IMR-90 (cell line): ENCODE data around the gene PHF5A. TPM values are rescaled to one million over a fixed set of nuclear protein-coding genes. Genes with fewer than 3 reads are reported as not detected.

Experiments
- ATAC-seq: fragments of 200-7000 bp; cut with Tn5 transposase; 2 replicates; pipeline ENCODE4 v1.9.1; 2020; ENCODE audit warnings: low read depth, mild to moderate bottlenecking, moderate library complexity
- BruUV-seq: library from RNA; stranded (reverse); fragments of 400-500 nt; replicated peaks from 2 replicates; lab custom pipeline; 2021; lab: Mats Ljungman, UMichigan
- CTCF ChIA-PET: fragments of 300-600 bp; formaldehyde crosslinking; extraction: SDS; loops from one replicate; lab custom pipeline; 2021; ENCODE audit warnings: antibody characterized with exemption; lab: Yijun Ruan, JAX
- POLR2A ChIA-PET: fragments of 300-600 bp; sonication (Branson Sonifier 250); formaldehyde crosslinking; loops from one replicate; lab custom pipeline; 2022; ENCODE audit warnings: antibody characterized with exemption; ENCODE audit not compliant: unreplicated experiment; lab: Charles Lee
- DNase-seq: peaks from one replicate; pipeline ENCODE4 v3.0.0; 2013
- H2AFZ ChIP-seq: replicated peaks from 2 replicates; pipeline ENCODE3; 2013; ENCODE audit warnings: low read length, mild to moderate bottlenecking; ENCODE audit not compliant: poor library complexity
- H2AK5ac ChIP-seq: 2 replicates; pipeline ENCODE4 v1.6.1; 2013; ENCODE audit warnings: low read depth, low read length, inconsistent platforms
- H2AK9ac ChIP-seq: replicated peaks from 2 replicates; pipeline ENCODE3; 2013; ENCODE audit warnings: mild to moderate bottlenecking, low read depth, low read length, moderate library complexity; ENCODE audit not compliant: poor library complexity
- H2BK120ac ChIP-seq: 2 replicates; pipeline ENCODE4 v1.6.1; 2013; ENCODE audit warnings: low read depth, low read length, inconsistent platforms
- H2BK15ac ChIP-seq: 3 replicates; pipeline ENCODE4 v1.6.1; 2013; ENCODE audit warnings: low read depth, low read length, inconsistent platforms
- H2BK20ac ChIP-seq: 2 replicates; pipeline ENCODE4 v1.6.1; 2013; ENCODE audit warnings: low read depth, mild to moderate bottlenecking, inconsistent platforms, low read length, moderate library complexity
- H2BK5ac ChIP-seq: 2 replicates; pipeline ENCODE4 v1.6.1; 2013; ENCODE audit warnings: mild to moderate bottlenecking, low read depth, low read length, inconsistent platforms; ENCODE audit not compliant: poor library complexity, severe bottlenecking
- H3K14ac ChIP-seq: replicated peaks from 2 replicates; pipeline ENCODE4 v1.6.1; 2013; ENCODE audit warnings: low read depth, low read length, inconsistent platforms
- H3K18ac ChIP-seq: 2 replicates; pipeline ENCODE4 v1.6.1; 2013; ENCODE audit warnings: low read depth, low read length, control low read depth
- H3K23ac ChIP-seq: 2 replicates; pipeline ENCODE4 v1.6.1; 2013; ENCODE audit warnings: low read depth, low read length, inconsistent platforms
- H3K27ac ChIP-seq: 2 replicates; pipeline ENCODE4 v1.5.1; 2013; ENCODE audit warnings: mild to moderate bottlenecking, control low read depth, low read length; ENCODE audit not compliant: insufficient read depth
- H3K27me3 ChIP-seq: 2 replicates; pipeline ENCODE4 v1.6.1; 2013; ENCODE audit warnings: low read length; ENCODE audit not compliant: control insufficient read depth, insufficient read depth
- H3K36me3 ChIP-seq: 2 replicates; pipeline ENCODE4 v1.6.1; 2013; ENCODE audit warnings: low read length, mixed read lengths; ENCODE audit not compliant: control insufficient read depth, insufficient read depth
- H3K4ac ChIP-seq: 2 replicates; pipeline ENCODE4 v1.6.1; 2013; ENCODE audit warnings: low read depth, low read length, inconsistent platforms
- H3K4me1 ChIP-seq: 2 replicates; pipeline ENCODE4 v1.6.1; 2013; ENCODE audit warnings: low read length, mixed read lengths; ENCODE audit not compliant: control insufficient read depth, insufficient read depth
- H3K4me2 ChIP-seq: 2 replicates; pipeline ENCODE4 v1.6.1; 2013; ENCODE audit warnings: low read depth, mild to moderate bottlenecking, control low read depth, low read length, moderate library complexity
- H3K4me3 ChIP-seq: 2 replicates; pipeline ENCODE4 v1.5.1; 2013; ENCODE audit warnings: low read depth, mild to moderate bottlenecking, control low read depth, low read length, moderate library complexity; ENCODE audit not compliant: insufficient read depth
- H3K56ac ChIP-seq: 2 replicates; pipeline ENCODE4 v1.6.1; 2013; ENCODE audit warnings: low read length, inconsistent platforms; ENCODE audit not compliant: insufficient read depth; ENCODE audit errors: extremely low read depth
- H3K79me1 ChIP-seq, 2 experiments: 2 replicates each; pipeline ENCODE4 v1.6.1; 2013; ENCODE audit warnings: low read length in 2 of 2, inconsistent platforms in 1 of 2, low read depth in 1 of 2
- H3K9ac ChIP-seq: 2 replicates; pipeline ENCODE4 v1.6.1; 2013; ENCODE audit warnings: low read depth, low read length, control low read depth
- H3K9me1 ChIP-seq: 2 replicates; pipeline ENCODE4 v1.6.1; 2013; ENCODE audit warnings: low read length, inconsistent platforms; ENCODE audit not compliant: insufficient read depth
- H3K9me3 ChIP-seq: 2 replicates; pipeline ENCODE4 v1.6.1; 2013; ENCODE audit warnings: low read length; ENCODE audit not compliant: control insufficient read depth, insufficient read depth
- H4K20me1 ChIP-seq: 2 replicates; pipeline ENCODE4 v1.6.1; 2013; ENCODE audit warnings: low read length, inconsistent platforms; ENCODE audit not compliant: insufficient read depth
- H4K5ac ChIP-seq: 2 replicates; pipeline ENCODE4 v1.6.1; 2013; ENCODE audit warnings: mild to moderate bottlenecking, low read depth, low read length, control low read depth
- H4K8ac ChIP-seq, 2 experiments: 2 replicates each; pipeline ENCODE4 v1.6.1; 2013; ENCODE audit warnings: low read depth in 2 of 2, low read length in 2 of 2, control low read depth in 1 of 2, inconsistent platforms in 1 of 2
- H4K91ac ChIP-seq: 2 replicates; pipeline ENCODE4 v1.6.1; 2013; ENCODE audit warnings: low read depth, low read length, inconsistent platforms; ENCODE audit not compliant: insufficient read depth
- BHLHE40 ChIP-seq: fragments of 150-350 bp; IDR thresholded peaks from 2 replicates; pipeline ENCODE4 v1.6.1; 2016; ENCODE audit warnings: mild to moderate bottlenecking, low read depth, low read length
- CHD1 ChIP-seq: IDR thresholded peaks from 2 replicates; pipeline ENCODE4 v1.6.1; 2012; ENCODE audit warnings: low read depth, low read length, improper control_type of control experiment
- CTCF ChIP-seq: conservative IDR thresholded peaks from 2 replicates; pipeline ENCODE4 v1.5.1; 2012; ENCODE audit warnings: mild to moderate bottlenecking, low read depth, low read length, improper control_type of control experiment
- ELK1 ChIP-seq: fragments of 150-350 bp; IDR thresholded peaks from 2 replicates; pipeline ENCODE4 v1.6.1; 2016; ENCODE audit warnings: low read depth, mild to moderate bottlenecking, low read length, moderate library complexity, borderline replicate concordance
- FOS ChIP-seq: fragments of 150-350 bp; IDR thresholded peaks from 2 replicates; pipeline ENCODE4 v1.6.1; 2016; ENCODE audit warnings: low read depth, low read length
- MAFK ChIP-seq: IDR thresholded peaks from 2 replicates; pipeline ENCODE4 v1.6.1; 2012; ENCODE audit warnings: low read depth, low read length, improper control_type of control experiment
- MXI1 ChIP-seq: IDR thresholded peaks from 2 replicates; pipeline ENCODE4 v1.6.1; 2012; ENCODE audit warnings: low read depth, mild to moderate bottlenecking, low read length, moderate library complexity, borderline replicate concordance
- NFE2L2 ChIP-seq: fragments of 150-350 bp; IDR thresholded peaks from 2 replicates; pipeline ENCODE4 v1.6.1; 2016; ENCODE audit warnings: low read depth, mild to moderate bottlenecking, low read length
- RAD21 ChIP-seq: IDR thresholded peaks from 2 replicates; pipeline ENCODE4 v1.6.1; 2012; ENCODE audit warnings: low read length, improper control_type of control experiment
- RCOR1 ChIP-seq: IDR thresholded peaks from 2 replicates; pipeline ENCODE4 v1.6.1; 2012; ENCODE audit warnings: mild to moderate bottlenecking, low read length, improper control_type of control experiment; ENCODE audit not compliant: insufficient replicate concordance
- RFX5 ChIP-seq: IDR thresholded peaks from 2 replicates; pipeline ENCODE4 v1.8.0; 2012; ENCODE audit warnings: low read depth, mild to moderate bottlenecking, low read length, moderate library complexity
- SMC3 ChIP-seq: fragments of 150-350 bp; IDR thresholded peaks from 2 replicates; pipeline ENCODE4 v1.6.1; 2016; ENCODE audit warnings: low read depth, mild to moderate bottlenecking, antibody characterized with exemption, low read length, moderate library complexity
- WGBS, 2 experiments: methylation state at CpG; one replicate each; pipeline versions ENCODE4 v1.1.5 to v1.1.7; 2013; ENCODE audit warnings: missing lambda C conversion rate in 2 of 2; ENCODE audit not compliant: insufficient read length in 1 of 2; ENCODE audit errors: extremely low coverage in 2 of 2; 5-methylcytosine and 5-hydroxymethylcytosine counted together
- dilution Hi-C: fragments of 300-500 bp; cut with HindIII; formaldehyde crosslinking; loops from one replicate; pipeline ENCODE4 v1.14.3; 2018; ENCODE audit warnings: low sequenced_read_pairs; ENCODE audit not compliant: unreplicated experiment
- in situ Hi-C: fragments of 300-500 bp; cut with MboI; formaldehyde crosslinking; loops from 3 replicates; pipeline ENCODE4 v1.14.3; 2019; ENCODE audit warnings: low sequenced_read_pairs, inconsistent platforms, mixed read lengths
- intact Hi-C: fragments of 100-400 bp; cut with micrococcal nuclease; formaldehyde crosslinking; loops from 2 replicates; pipeline ENCODE4 v1.10.0; 2022
- polyA plus RNA-seq, 3 experiments: library from polyadenylated mRNA; depleted of rRNA; stranded (reverse); fragments of >200 nt; gene quantifications; 2 replicates each; pipeline ENCODE4 v1.2.3, GENCODE V29; 2012; ENCODE audit warnings: low replicate concordance in 1 of 3
- total RNA-seq: library from RNA; depleted of rRNA; stranded (reverse); fragments of >200 nt; gene quantifications from 2 replicates; pipeline ENCODE4 v1.2.3, GENCODE V29; 2012

The PHF5A gene
- total and polyA plus RNA-seq, 2 of the 4 experiments (the other 2 are of a cell fraction), result 50.9 to 54.9 TPM

- peaks cover 29% of the 10 kb centered on the region for H3K9me1 ChIP-seq
- dilution Hi-C loops (no loop called here), in situ Hi-C loops (no loop called here), intact Hi-C loops (no loop called here)
- H3K23ac ChIP-seq, result no peak overlapping the region
- ATAC-seq, result no peak
- H3K27me3 ChIP-seq, result no peaks in the 10 kb centered on the region
- H3K56ac ChIP-seq, result no peak overlapping the region
- peak overlapping the region; percentile 38 for H3K4ac ChIP-seq
- no peak overlapping the region; the same call in 2 of the 3 replicates for H2BK15ac ChIP-seq
- peak overlapping the region; percentile 33; the same call in 1 of the 2 replicates for H2BK20ac ChIP-seq
- peak overlapping the region; percentile 32; the same call in 1 of the 2 replicates for H3K4me2 ChIP-seq
- 88% methylated on average over 7 of the region's 15 CpGs; no CpG with 5 or more reads in 1 of the 2 experiments for WGBS, 2 experiments
- H3K9ac ChIP-seq, result no peak overlapping the region
- DNase-seq, result peak; percentile 54
- POLR2A ChIA-PET, result no interaction called here
- H3K79me1 ChIP-seq, result peaks cover 22 to 87% of the 10 kb centered on the region in 2 experiments
- H3K4me3 ChIP-seq, result no peak overlapping the region
- H4K91ac ChIP-seq, result no peak overlapping the region
- H3K36me3 ChIP-seq, result no peaks in the 10 kb centered on the region
- H3K27ac ChIP-seq, result no peak overlapping the region
- no peaks in the 10 kb centered on the region for H3K9me3 ChIP-seq
- H3K14ac ChIP-seq, result no peak overlapping the region
- no peak overlapping the region for H4K5ac ChIP-seq
- no peak overlapping the region for H3K18ac ChIP-seq
- peaks cover 37% of the 10 kb centered on the region for H3K4me1 ChIP-seq
- no peak overlapping the region for H2BK5ac ChIP-seq
- H2AK5ac ChIP-seq, result no peak overlapping the region; the same call in 1 of the 2 replicates
- H2AFZ ChIP-seq, result no peak overlapping the region
- no peak overlapping the region for H2AK9ac ChIP-seq
- CTCF ChIA-PET, result interaction anchor here (1.9 kb wide), 1 partner anchor 36 kb away, joined by 7 read pairs; no protein-coding TSS in a partner anchor
- H4K8ac ChIP-seq, result no peak overlapping the region
- H2BK120ac ChIP-seq, result no peak overlapping the region
- BruUV-seq, result no TSS peak
- no peak for TF ChIP-seq RCOR1
- no peak for TF ChIP-seq MAFK
- TF ChIP-seq RAD21, result no peak
- no peak for TF ChIP-seq CTCF
- TF ChIP-seq MXI1, result no peak
- no peak for TF ChIP-seq BHLHE40
- no peak for TF ChIP-seq ELK1
- TF ChIP-seq SMC3, result no peak
- TF ChIP-seq FOS, result no peak
- TF ChIP-seq CHD1, result no peak
- no peak for TF ChIP-seq NFE2L2
- TF ChIP-seq RFX5, result no peak
- H4K20me1 ChIP-seq, result peaks cover 50% of the 10 kb centered on the region
Observed at GRCh38 chr22:41481131-41481830, 12.8 kb upstream of the PHF5A start.
